NCI-H1105 treated with DMSO at 0.1 percent for 48 hours (cell line): ENCODE results near the gene FBXL7.

Source experiments
- DNase-seq: peaks from one replicate; lab custom pipeline; 2025; lab: John Stamatoyannopoulos, UW

FBXL7 gene

DNA sequence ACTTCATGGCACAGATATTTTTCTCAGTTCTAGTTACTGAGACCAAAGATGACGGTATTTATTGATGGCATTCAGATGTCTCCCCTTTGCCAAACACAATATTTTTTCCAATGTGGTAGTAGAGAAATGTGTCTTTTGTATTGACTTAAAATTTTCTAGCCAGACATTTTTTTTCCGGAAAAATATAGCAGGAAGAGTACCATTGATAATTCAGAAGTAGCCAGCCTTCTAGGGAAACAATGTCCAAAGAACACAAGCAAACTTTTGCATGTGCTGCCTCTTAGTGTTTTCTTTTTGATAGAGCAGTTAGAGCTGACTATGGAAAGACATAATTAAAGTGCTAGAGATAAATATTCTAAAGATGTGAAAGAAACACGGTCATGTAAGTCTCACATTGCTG is 448.2 kb downstream of the FBXL7 start:
- no peak for DNase-seq

DNA sequence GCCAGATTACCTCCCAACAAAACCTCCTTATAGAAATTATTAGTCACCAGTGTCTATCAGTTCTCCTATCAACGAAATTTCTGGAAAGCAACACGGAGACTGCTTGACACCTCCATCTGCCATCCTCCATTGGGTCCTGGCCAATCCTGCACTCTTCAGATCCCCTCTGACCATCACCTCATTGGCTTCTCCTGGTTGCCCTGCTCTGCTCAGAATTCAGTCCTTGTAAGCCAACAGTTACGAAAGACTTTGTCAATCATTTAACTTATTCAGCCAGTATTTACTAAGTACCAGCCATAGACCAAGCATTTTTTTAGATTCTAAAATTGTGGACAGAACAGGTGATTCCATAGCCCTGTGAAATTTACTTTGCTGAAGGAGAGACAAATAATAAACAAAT is 451.1 kb downstream of the FBXL7 start:
- DNase-seq = no peak

DNA sequence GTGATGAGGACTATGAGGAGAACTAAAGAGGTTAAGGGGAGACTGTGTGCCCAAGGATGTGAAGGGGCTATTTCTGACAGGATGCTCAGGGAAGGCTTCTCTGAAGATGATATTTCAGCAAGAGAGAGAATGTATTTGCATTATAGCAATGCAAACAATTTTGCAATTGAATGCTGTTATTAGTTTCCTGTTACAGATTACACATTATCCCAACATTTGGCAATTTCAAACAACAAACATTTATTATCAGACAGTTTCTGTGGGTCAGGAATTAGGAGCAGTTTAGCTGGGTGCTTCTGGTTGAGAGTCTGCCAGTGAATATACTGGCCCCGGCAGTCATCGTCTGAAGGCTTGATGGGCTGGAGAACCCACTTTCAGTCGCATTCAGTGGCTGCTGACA is 451.6 kb downstream of the FBXL7 start:
- DNase-seq = no peak

DNA sequence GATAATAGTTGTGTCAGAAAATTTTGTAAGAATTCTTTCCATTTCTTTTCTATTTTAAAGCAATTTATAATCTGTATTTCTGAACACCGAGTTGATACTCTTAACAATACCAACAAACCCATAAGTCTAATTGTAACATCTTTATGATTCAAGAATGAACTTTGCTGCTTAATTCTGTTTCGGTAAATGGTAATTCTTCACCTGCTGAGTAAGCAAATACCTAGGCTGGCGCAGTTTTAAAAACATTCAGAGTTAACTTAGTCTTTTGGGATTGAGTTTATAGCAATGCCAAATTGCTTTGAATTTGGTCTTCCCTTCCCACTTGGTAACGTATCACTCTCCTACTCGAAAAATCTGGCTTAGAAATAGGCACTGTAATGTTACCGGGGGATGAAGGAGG is 456.6 kb downstream of the FBXL7 start:
- no peak for DNase-seq

DNA sequence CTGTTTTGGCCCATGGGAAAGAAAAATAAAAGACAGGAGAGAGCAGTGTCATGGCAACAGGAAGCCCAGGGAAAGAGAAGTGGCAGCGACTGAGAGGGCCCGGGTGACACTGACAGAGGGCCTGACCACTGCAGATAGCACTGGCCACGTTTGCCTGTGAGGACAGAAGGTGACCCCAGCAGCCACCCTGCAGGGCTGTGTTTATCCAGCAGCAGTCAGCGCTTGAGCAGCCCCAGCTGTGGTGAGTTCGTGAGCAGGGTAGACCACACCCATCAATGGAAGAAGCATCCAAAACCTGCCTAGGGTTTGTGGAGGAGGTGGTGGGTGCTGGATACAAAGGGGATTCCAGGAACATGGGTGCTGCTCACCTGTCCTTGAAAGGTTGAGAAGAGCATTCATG is 457.1 kb downstream of the FBXL7 start:
- DNase-seq = no peak

DNA sequence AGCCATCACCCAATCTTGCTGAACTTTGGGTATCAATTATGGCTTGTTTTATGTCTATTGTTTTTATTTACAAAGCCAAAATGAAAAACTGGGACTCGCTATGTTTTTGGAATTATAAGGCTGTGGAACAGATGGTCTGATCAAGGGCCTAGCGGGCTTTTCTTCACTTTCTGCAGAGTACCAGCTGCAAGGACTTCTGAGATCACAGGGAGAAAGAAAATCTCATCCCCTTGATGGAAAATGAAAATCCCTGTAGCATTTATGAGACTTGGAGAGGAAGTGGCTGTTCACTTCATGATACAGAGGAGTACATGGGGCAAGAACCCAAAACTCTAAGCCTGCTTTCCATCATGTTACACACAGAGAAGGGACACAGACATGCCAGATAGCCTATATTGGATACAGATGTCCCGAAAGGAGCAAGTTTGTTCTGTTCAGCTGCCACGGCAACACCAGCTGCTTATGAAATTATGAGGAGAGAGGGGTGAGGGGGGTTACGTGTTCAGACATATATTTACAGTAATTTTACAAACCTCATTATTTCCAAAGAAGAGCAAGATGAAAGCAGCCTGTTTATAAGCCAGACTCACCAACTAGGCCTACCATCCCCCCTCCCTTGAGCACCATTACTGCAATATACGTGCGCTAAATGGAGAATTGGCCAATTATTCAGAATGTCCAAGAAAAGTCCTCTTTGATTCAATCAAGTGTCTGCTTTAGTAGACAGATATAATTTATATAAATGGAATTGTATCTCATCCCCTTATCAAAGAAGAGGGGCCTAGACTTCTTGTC is 459.6 kb downstream of the FBXL7 start:
- no peak for DNase-seq

DNA sequence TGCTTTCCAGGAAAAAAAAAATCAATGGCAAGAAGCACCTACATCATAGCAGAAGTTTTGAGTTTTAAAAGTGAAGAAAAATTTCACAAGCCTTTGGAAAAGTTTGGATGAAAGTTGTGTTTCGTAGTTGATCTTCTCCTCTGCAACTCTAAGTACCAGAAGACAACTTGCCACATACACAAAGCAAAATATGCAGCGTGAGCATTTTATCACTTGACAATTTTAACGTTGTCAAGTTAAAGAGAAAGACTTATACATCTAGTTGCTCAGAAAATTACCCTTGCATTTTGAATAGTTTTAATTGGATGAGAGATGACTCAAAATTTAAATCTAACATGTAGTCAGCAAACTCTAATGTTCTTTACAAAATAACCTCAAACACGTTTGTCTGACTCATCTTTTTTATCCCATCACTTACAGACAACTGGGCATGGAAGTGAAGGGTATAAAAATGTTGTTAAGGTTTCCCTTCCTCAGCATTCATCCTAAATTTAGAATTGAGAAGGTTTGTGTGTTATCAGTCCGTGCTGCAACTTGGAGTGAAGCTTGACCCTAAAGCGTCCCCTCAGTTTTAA is 466.2 kb downstream of the FBXL7 start:
- DNase-seq = no peak

DNA sequence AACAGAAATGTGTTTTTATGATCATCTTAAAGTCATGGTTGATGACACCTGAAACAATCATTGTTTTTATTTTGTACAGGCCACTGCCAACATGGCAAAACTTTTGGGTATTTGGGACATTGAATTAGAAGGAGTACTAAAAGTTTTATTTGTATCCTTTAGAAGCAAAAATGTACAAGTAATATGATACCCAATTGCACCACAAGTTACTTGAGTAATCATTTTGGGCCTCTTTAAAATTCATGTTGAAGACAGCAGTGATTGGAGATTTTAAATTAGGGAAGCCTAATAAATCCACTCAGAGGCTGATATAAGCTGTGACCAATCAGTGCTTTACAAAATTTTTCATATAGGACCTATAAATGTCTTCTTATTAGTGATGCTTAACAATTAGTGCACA is 466.7 kb downstream of the FBXL7 start:
- no peak for DNase-seq

DNA sequence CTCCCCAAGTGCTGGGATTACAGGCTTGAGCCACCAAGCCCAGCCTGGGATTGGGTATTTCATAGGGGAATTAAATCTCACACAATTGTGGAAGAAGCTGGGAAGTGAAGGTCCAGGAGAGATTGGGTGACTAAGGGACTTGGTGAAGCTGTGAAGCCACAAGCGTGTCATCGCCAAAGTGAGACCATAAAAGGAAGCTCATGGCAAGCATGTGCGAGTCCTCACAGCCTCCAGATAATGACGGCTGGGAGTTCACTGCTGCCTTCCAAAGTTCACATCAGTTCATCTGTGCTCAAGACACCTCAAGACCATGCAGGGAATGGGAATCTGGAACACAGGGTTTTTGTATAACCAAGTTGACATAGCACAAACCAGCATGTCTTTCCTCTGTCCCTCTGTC is 469.0 kb downstream of the FBXL7 start:
- DNase-seq = no peak

DNA sequence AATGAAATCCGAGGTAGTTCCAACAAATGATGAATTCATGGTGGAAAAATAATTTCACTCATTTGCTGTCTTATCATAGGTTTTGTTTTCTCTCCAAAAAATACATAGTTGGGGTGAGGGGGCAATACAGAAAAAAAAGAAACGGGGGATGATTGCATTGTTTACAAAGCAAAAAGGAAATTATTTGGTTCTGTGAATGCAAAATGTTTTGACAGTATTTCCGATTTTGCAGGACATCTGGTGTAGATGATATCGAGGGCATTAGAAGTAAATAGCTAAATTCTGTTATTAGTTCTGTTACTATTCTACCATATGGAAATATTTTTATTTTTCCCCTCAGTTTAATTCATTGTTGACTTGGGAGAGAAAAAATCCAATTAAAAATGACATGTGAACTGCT is 477.9 kb downstream of the FBXL7 start:
- no peak for DNase-seq

DNA sequence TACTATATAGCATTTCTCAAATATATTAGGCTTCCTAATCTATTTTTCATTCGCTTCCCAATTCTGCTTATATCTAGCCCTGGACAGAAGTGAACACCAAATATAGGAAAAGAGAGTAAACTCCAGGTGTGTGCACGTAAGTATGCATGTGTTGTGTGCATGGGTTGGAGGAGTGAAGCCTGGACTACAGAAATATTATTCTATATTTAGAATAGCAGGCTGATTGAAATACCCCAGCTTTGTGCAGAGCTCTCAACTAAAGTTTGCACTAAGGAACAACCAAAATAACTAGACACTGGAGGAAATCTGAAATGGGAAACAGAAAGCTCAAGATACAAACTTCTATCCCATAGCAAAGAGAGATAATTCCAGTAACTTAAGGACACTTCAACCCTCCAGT is 480.9 kb downstream of the FBXL7 start:
- DNase-seq = no peak

DNA sequence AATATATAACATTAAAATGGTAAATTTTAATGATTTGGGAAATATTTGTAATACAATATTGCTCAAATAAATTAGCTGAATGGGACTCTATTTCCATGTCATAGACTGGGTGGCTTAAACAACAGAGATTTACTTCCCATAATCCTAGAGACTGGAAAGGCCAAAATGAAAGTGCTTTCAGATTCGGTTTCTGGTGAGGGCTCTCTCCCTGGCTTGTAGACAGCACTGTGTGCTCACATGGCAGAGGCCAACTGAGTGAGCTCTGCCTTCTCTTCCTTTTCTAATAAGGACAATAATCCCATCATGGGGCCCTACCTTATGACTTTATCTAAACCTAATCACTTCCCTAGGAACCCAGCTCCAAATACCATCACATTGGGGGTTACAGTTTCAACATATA is 483.4 kb downstream of the FBXL7 start:
- no peak for DNase-seq
